NT2/D1 (cell line): ENCODE results near the gene HCN1.

Experiments used
- SUZ12 ChIP-seq: IDR thresholded peaks from 2 replicates; pipeline ENCODE4 v1.6.1; 2011; ENCODE audit not compliant: insufficient read length, insufficient read depth; ENCODE audit errors: extremely low read depth
- YY1 ChIP-seq: IDR thresholded peaks from 2 replicates; pipeline ENCODE4 v1.6.1; 2011; ENCODE audit not compliant: insufficient read length, insufficient read depth
- ZNF274 ChIP-seq: IDR thresholded peaks from 2 replicates; pipeline ENCODE4 v1.6.1; 2011; ENCODE audit warnings: mild to moderate bottlenecking, low read depth, low read length

GRCh38 chr5:45508135-45508534, 188.0 kb downstream of the HCN1 start:
- TF ChIP-seq YY1, result no peak
- TF ChIP-seq ZNF274, result no peak
- no peak for TF ChIP-seq SUZ12
